ENCODE data around the gene FZR1. TPM values are rescaled to one million over a fixed set of nuclear protein-coding genes. Genes with fewer than 3 reads are reported as not detected.

FZR1 gene
- total RNA-seq, 1 experiment from 2014 or later, result 57.0 TPM

- no peak for DNase-seq
- no TSS peak for BruUV-seq (replicated peaks)
- POLR2A ChIA-PET (ENCODE audit: unreplicated experiment), result no interaction called here
Measured at GRCh38 chr19:3471954-3472655, 34.0 kb upstream of the FZR1 start.

GRCh38 chr19:3474010-3474409 lies 32.1 kb upstream of the FZR1 start:
- H3F3A ChIP-seq (ENCODE audit: insufficient read depth, low read depth), result no peaks in the 10 kb centered on the region
- H3K36me3 ChIP-seq (ENCODE audit: low read depth), result no peaks in the 10 kb centered on the region
- CTCF ChIA-PET, result no interaction called here
- H3K4me3 ChIP-seq, result no peak overlapping the region
- TF ChIP-seq EZH2 (IDR thresholded peaks at IDR 0.05; ENCODE audit: low read depth) (no peak), CTCF (conservative IDR thresholded peaks at IDR 0.05) (no peak)
- BruUV-seq (replicated peaks), result no TSS peak
- H4K20me1 ChIP-seq (ENCODE audit: insufficient read depth), result no peaks in the 10 kb centered on the region
- H3K27me3 ChIP-seq (ENCODE audit: insufficient read depth, low read depth), result no peaks in the 10 kb centered on the region
- DNase-seq, result no peak
- no peak overlapping the region for H3K27ac ChIP-seq
- no peaks in the 10 kb centered on the region for H3K9me2 ChIP-seq (ENCODE audit: insufficient read depth)
- no peaks in the 10 kb centered on the region for H3K4me1 ChIP-seq (replicated peaks; ENCODE audit: insufficient read depth)
- no peak overlapping the region for H3K4me2 ChIP-seq
- intact Hi-C loops (cut with micrococcal nuclease; ENCODE audit: unreplicated experiment), result no loop called here
- POLR2A ChIA-PET (ENCODE audit: unreplicated experiment), result no interaction called here
- H3K9me3 ChIP-seq (ENCODE audit: insufficient read depth, low read depth), result no peaks in the 10 kb centered on the region
- no peak overlapping the region for H2AFZ ChIP-seq
- no peaks in the 10 kb centered on the region for H3K79me2 ChIP-seq (ENCODE audit: low read depth)

More at GRCh38 chr19:3471954-3472655, 34.0 kb upstream of the FZR1 start:
- H2AFZ ChIP-seq, result no peak overlapping the region
- no peaks in the 10 kb centered on the region for H3K4me1 ChIP-seq (replicated peaks; ENCODE audit: insufficient read depth)
- CTCF ChIA-PET, result no interaction called here
- H3K4me3 ChIP-seq, result no peak overlapping the region
- no peaks in the 10 kb centered on the region for H3K27me3 ChIP-seq (ENCODE audit: insufficient read depth, low read depth)
- H3K79me2 ChIP-seq (ENCODE audit: low read depth), result no peaks in the 10 kb centered on the region
- H3K4me2 ChIP-seq, result no peak overlapping the region
- no peaks in the 10 kb centered on the region for H3K36me3 ChIP-seq (ENCODE audit: low read depth)
- no peaks in the 10 kb centered on the region for H3K9me3 ChIP-seq (ENCODE audit: insufficient read depth, low read depth)
- 0 out of 2 replicates have a peak, but pooled peaks cover 3% of the 10 kb centered on the region for H3F3A ChIP-seq (ENCODE audit: insufficient read depth, low read depth)
- H4K20me1 ChIP-seq (ENCODE audit: insufficient read depth), result no peaks in the 10 kb centered on the region
- intact Hi-C loops (cut with micrococcal nuclease; ENCODE audit: unreplicated experiment), result loop anchor here (2.0 kb wide), 2 partner anchors 145 to 167 kb away; no protein-coding TSS in a partner anchor
- TF ChIP-seq CTCF (conservative IDR thresholded peaks at IDR 0.05) (peak; percentile 78), EZH2 (IDR thresholded peaks at IDR 0.05; ENCODE audit: low read depth) (no peak)
- no peaks in the 10 kb centered on the region for H3K9me2 ChIP-seq (ENCODE audit: insufficient read depth)
- H3K27ac ChIP-seq, result no peak overlapping the region

- BruUV-seq (replicated peaks), result no TSS peak
- no peak overlapping the region for H3K4me3 ChIP-seq
- H2AFZ ChIP-seq, result no peak overlapping the region
- H3K79me2 ChIP-seq (ENCODE audit: low read depth), result no peaks in the 10 kb centered on the region
- ChIA-PET POLR2A (ENCODE audit: unreplicated experiment) (no interaction called here), CTCF (no interaction called here)
- no peak overlapping the region for H3K27ac ChIP-seq
- no peaks in the 10 kb centered on the region for H3K27me3 ChIP-seq (ENCODE audit: insufficient read depth, low read depth)
- no peaks in the 10 kb centered on the region for H3K9me2 ChIP-seq (ENCODE audit: insufficient read depth)
- H3K4me2 ChIP-seq, result no peak overlapping the region
- H3K9me3 ChIP-seq (ENCODE audit: insufficient read depth, low read depth), result no peaks in the 10 kb centered on the region
- TF ChIP-seq CTCF (conservative IDR thresholded peaks at IDR 0.05) (no peak), EZH2 (IDR thresholded peaks at IDR 0.05; ENCODE audit: low read depth) (no peak)
- no peaks in the 10 kb centered on the region for H4K20me1 ChIP-seq (ENCODE audit: insufficient read depth)
- H3K4me1 ChIP-seq (replicated peaks; ENCODE audit: insufficient read depth), result no peaks in the 10 kb centered on the region
- H3K36me3 ChIP-seq (ENCODE audit: low read depth), result no peaks in the 10 kb centered on the region
- intact Hi-C loops (cut with micrococcal nuclease; ENCODE audit: unreplicated experiment), result no loop called here
- DNase-seq, result no peak
- no peaks in the 10 kb centered on the region for H3F3A ChIP-seq (ENCODE audit: insufficient read depth, low read depth)
Measured at GRCh38 chr19:3474614-3475013, 31.5 kb upstream of the FZR1 start.
